HG03378 (cell line): ENCODE data around the gene COG1.
"Not testable (repeated sequence)": the region's sequence is repeated elsewhere in the genome, so short reads cannot be mapped to it uniquely, and the experiment has no call there.

Experiments
- ATAC-seq: cut with Tn5 transposase; IDR thresholded peaks from one replicate; pipeline ENCODE4 v1.9.1; 2021; ENCODE audit warnings: mild to moderate bottlenecking, moderate library complexity; ENCODE audit not compliant: unreplicated experiment

The COG1 gene, protein sequence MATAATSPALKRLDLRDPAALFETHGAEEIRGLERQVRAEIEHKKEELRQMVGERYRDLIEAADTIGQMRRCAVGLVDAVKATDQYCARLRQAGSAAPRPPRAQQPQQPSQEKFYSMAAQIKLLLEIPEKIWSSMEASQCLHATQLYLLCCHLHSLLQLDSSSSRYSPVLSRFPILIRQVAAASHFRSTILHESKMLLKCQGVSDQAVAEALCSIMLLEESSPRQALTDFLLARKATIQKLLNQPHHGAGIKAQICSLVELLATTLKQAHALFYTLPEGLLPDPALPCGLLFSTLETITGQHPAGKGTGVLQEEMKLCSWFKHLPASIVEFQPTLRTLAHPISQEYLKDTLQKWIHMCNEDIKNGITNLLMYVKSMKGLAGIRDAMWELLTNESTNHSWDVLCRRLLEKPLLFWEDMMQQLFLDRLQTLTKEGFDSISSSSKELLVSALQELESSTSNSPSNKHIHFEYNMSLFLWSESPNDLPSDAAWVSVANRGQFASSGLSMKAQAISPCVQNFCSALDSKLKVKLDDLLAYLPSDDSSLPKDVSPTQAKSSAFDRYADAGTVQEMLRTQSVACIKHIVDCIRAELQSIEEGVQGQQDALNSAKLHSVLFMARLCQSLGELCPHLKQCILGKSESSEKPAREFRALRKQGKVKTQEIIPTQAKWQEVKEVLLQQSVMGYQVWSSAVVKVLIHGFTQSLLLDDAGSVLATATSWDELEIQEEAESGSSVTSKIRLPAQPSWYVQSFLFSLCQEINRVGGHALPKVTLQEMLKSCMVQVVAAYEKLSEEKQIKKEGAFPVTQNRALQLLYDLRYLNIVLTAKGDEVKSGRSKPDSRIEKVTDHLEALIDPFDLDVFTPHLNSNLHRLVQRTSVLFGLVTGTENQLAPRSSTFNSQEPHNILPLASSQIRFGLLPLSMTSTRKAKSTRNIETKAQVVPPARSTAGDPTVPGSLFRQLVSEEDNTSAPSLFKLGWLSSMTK

DNA sequence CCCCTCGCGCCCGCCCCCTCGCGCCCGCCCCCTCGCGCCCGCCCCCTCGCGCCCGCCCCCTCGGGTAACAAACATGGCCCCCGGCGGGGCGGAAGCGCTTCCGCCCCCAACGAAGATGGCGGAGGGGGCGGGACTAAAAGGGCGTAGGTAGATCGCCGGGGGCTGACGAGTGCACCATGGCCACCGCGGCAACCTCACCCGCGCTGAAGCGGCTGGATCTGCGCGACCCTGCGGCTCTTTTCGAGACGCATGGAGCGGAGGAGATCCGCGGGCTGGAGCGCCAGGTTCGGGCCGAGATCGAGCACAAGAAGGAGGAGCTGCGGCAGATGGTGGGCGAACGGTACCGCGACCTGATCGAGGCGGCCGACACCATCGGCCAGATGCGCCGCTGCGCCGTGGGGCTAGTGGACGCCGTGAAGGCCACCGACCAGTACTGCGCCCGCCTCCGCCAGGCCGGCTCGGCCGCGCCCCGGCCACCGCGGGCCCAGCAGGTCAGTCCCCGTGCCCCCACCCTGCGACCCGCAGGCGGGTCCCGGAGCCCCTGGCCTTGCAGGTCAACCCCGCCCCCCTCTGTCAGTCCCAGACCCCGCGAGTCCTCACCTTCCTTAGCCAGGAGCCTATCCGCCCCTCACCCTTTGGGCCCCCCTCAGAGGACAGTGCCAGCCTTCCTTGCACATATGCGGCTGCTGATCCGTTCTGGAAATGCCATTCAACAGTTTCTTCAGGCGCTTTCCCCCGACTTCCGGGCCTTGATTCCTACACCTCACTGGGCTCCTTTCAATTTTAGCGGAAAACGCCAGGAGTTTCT is at the start of gene COG1:
Gene COG1, plus strand, starts transcription at position 162 of the 808 bp plus-strand sequence. Its CDS starts 15 bp downstream, at position 177.
- ATAC-seq = peak; percentile 45

GRCh38 chr17:73144209-73144608 is 48.6 kb upstream of the COG1 start:
- ATAC-seq = not testable (repeated sequence)

- ATAC-seq = no peak
These were observed 47.2 kb upstream of the COG1 start for GRCh38 chr17:73145641-73146040.

DNA sequence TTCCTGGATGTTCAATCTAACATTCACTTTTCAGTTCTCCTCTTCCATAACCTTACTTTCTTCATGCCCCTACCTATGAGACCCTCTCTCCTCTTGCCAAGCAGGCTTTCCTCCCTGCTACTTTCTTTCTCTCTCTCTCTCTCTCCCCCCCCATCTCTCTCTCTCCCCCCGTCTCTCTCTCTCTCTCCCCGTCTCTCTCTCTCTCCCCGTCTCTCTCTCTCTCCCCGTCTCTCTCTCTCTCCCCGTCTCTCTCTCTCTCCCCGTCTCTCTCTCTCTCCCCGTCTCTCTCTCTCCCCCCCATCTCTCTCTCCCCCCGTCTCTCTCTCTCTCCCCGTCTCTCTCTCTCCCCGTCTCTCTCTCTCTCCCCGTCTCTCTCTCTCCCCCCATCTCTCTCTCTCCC is 45.1 kb upstream of the COG1 start:
- ATAC-seq = not testable (repeated sequence)

GRCh38 chr17:73148540-73149334 is 44.1 kb upstream of the COG1 start:
- ATAC-seq = no peak

DNA sequence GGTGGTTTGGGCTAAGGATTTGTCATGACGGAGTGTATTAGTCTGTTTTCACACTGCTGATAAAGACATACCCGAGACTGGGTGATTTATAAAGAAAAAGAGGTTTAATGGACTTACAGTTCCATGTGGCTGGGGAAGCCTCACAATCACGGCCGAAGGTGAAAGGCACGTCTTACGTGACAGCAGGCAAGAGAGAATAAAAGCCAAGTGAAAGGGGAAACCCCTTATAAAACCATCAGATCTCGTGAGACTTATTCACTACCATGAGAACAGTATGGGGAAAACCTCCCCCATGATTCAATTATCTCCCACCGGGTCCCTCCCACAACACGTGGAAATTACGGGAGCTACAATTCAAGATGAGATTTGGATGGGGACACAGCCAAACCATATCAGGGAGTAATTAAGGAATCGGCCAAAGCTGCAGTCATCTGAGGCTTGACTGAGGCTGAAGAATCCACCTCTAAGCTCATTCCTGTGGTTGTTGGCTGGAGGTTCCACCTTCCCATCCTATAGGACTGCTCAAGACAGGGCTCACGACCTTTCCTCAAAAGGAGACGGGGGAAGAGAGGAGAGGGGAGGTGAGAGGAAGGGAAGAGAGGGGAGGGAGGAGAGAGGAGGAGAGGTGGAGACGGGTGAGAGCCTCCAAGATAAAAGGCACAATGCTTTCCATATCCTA is 42.1 kb upstream of the COG1 start:
- not testable (repeated sequence) for ATAC-seq

- no peak for ATAC-seq
These were observed 40.8 kb upstream of the COG1 start for GRCh38 chr17:73151916-73152632.

DNA sequence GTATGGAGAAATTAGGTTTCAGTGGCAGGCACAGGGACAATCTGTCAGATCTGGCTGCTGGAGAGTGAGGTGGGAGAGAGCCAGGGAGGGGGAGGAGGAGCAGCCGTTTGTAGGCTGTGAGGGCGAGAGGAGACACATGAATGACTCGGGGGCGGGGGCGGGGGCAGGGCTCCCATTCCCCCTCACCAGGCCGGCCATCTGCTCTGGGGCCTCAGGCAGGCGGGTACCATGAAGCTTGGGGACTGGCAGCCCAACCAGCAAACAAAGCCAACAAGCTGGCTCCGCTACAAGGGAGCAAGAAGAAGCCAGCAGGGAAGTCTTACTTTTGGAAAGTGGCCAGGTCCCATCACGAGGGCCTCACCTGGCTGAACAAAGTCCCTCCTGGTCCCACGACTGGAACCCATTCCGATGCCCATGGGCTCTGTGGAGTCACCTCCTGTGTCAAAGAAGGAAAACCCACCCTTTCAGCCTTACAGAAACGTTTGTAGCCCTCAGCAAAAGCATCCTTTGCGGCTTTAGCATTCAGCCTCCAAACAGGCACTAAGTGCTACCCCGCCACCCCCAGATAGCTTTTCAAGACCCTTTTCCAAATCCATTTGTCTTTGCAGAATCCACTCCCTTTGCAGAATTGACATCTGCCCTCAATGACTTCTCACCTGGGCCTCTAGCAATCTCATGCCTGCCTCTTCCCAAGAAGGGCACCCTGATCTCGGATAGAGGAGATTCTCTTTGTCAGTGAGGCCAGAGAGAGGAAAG is 37.3 kb upstream of the COG1 start:
- ATAC-seq = peak; percentile 13

GRCh38 chr17:73156166-73156840 is 36.6 kb upstream of the COG1 start:
- peak; percentile 60 for ATAC-seq

- no peak for ATAC-seq
These were observed 35.9 kb upstream of the COG1 start for GRCh38 chr17:73156887-73157520.

GRCh38 chr17:73157521-73157890 is 35.3 kb upstream of the COG1 start:
- no peak for ATAC-seq

DNA sequence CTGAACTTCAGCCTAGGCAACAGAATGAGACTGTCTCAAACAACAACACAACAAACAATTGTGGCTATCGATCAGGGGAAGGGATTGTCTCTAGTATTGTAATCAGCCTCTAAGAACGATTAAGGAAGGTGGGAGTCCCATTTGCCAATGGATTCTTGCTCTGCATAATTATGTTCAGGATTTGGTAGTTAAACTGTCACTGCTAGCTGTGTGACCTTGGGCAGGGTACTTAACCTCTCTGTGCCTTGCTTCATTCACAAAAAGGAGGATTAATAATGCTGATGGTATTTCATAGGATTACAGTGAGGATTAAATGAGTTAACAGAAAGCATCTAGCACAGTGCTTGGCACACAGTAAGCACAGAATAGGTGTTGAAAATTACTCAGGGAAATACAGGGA is 34.7 kb upstream of the COG1 start:
- ATAC-seq = no peak

DNA sequence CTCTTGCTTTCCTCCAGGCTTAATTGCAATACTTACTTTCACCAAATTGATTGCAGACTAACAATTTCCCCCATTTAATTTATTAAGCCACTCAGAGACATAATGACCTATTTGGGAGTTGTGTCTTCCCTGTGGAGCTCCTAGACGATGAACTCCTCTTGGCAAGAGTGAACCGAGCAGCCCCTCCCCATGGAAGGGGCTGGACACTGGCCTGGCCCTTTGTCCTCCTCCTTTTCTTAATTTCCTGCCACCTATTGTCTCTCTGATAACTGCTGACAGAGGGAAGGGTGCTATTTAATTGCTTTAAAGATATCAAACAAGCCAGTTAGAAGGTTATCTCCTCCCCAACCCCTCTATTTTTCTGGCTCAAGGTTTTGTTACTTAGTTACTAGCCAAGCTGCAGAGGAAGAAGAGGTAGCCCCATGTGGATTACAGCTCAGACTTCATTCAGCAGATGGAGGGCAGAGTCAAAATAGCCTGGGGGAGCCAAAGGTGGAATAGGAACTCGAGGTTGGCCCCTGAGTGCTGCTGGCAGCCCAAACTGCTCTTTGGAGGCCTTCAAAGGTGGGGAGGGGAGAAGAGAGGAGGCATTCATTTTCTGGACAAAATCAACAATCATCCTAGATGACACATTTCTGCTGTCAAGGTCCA is 31.8 kb upstream of the COG1 start:
- ATAC-seq = no peak

DNA sequence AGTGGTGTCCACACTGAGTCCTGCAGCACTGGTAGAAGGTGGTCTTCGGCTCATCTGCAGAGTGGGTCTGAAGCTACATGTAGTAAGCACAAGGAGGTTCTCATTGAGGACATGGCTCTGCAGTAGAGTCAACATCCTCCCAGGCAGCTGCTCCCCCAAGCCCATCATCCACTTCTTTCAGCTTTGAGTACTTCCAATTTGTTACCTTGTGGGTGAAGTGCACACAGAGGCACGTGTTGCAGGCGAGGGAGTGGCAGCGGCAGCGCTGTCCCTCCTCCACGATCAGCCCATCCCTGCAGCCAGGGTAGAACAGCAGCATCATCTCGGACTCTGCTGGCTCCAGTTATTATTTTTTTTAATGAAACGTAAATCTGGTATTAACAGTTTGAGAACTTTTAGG is 29.8 kb upstream of the COG1 start:
- no peak for ATAC-seq

DNA sequence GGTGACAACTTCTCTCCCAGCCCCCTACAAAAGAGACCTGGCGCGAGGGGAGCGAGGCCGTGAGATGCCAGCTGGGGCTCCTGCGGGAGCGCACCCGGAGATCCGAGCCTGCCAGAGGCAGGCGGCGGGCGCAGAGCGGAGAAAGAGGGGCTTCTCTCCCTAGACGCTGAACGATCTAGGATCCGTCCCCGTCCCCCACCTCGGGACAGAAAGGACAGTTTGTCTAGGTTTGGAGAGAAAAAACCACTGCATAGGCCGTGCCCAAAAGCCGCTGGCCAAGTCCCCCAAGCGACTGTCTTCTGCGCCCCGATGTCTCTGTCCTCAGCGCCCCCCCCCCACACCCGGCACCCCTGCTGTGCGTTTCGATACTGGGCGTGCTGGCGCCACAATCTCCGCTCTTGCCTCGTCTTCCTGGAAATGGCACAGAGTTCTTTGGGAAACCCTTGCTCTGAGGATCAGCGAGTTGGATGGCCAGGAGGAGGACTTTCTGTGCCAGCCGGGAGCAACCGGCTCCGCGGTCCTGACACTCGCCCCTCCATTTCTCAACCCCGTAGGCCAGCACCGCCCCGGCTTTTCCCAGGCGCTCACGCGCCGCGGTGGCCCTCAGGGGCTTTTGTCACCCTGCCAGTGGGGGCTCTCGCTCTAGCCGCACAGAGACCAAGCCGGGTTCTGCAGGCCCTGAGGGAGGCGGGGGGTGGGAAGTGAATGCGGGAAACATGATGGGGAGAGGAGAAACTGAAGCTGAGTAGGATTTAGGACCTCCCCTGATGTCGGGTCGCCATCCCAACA is 27.0 kb upstream of the COG1 start:
- no peak for ATAC-seq
